KMS-11 (cell line): ENCODE results near the gene POLR3K.

Source experiments
- H2AFZ ChIP-seq: fragments of 200-600 bp; sonication (generic); 2 replicates; pipeline ENCODE4 v1.6.1; 2016; ENCODE audit warnings: antibody characterized with exemption, mixed run types, low read depth
- H3K27ac ChIP-seq: fragments of 200-600 bp; sonication (generic); 2 replicates; pipeline ENCODE4 v1.6.1; 2016; ENCODE audit warnings: mild to moderate bottlenecking, mixed run types
- H3K27me3 ChIP-seq: fragments of 200-600 bp; sonication (generic); 2 replicates; pipeline ENCODE4 v1.6.1; 2017; ENCODE audit warnings: mild to moderate bottlenecking, low read depth, mixed run types, moderate library complexity; ENCODE audit not compliant: insufficient read depth
- H3K36me3 ChIP-seq: fragments of 200-600 bp; sonication (generic); 2 replicates; pipeline ENCODE4 v1.6.1; 2017; ENCODE audit warnings: mild to moderate bottlenecking, mixed run types; ENCODE audit not compliant: insufficient read depth
- H3K4me1 ChIP-seq: fragments of 200-600 bp; sonication (generic); 2 replicates; pipeline ENCODE4 v1.6.1; 2016; ENCODE audit warnings: mild to moderate bottlenecking, low read depth, mixed run types; ENCODE audit not compliant: poor library complexity, severe bottlenecking
- H3K4me2 ChIP-seq: fragments of 200-600 bp; sonication (generic); 2 replicates; pipeline ENCODE4 v1.7.0; 2016; ENCODE audit warnings: mild to moderate bottlenecking, mixed run types
- H3K4me3 ChIP-seq: fragments of 200-600 bp; sonication (generic); IDR thresholded peaks from 2 replicates; pipeline ENCODE4 v1.6.1; 2017; ENCODE audit warnings: low read depth, low read length, mixed read lengths; ENCODE audit not compliant: insufficient read depth
- H3K79me2 ChIP-seq: fragments of 200-600 bp; sonication (generic); 2 replicates; pipeline ENCODE4 v1.6.1; 2016; ENCODE audit warnings: low read depth, mixed run types; ENCODE audit not compliant: insufficient read depth
- H3K9ac ChIP-seq: fragments of 200-600 bp; sonication (generic); 2 replicates; pipeline ENCODE4 v1.6.1; 2016; ENCODE audit warnings: mild to moderate bottlenecking, mixed run types
- H4K20me1 ChIP-seq: fragments of 200-600 bp; sonication (generic); 2 replicates; pipeline ENCODE4 v1.6.1; 2016; ENCODE audit warnings: mild to moderate bottlenecking, mixed run types; ENCODE audit not compliant: insufficient read depth
- CTCF ChIP-seq: fragments of 200-600 bp; sonication (generic); conservative IDR thresholded peaks from 2 replicates; pipeline ENCODE4 v1.6.1; 2017; ENCODE audit warnings: low read depth, mild to moderate bottlenecking, antibody characterized with exemption, low read length, moderate library complexity, mixed read lengths

POLR3K gene

GRCh38 chr16:37511-37910 lies 15.9 kb downstream of the POLR3K start:
- Histone ChIP-seq H3K4me2 (no peak overlapping the region), H3K27ac (no peak overlapping the region), H3K9ac (no peak overlapping the region), H4K20me1 (no peaks in the 10 kb centered on the region), H3K36me3 (no peaks in the 10 kb centered on the region), H3K4me3 (no peak overlapping the region), H3K79me2 (no peaks in the 10 kb centered on the region), H3K4me1 (peaks cover 31% of the 10 kb centered on the region), H2AFZ (no peak overlapping the region), H3K27me3 (no peaks in the 10 kb centered on the region)
- no peak for TF ChIP-seq CTCF

GRCh38 chr16:36336-36984 lies 16.9 kb downstream of the POLR3K start:
- TF ChIP-seq CTCF, result no peak
- Histone ChIP-seq H2AFZ (no peak overlapping the region), H3K9ac (no peak overlapping the region), H3K27ac (no peak overlapping the region), H3K4me1 (peaks cover 31% of the 10 kb centered on the region), H4K20me1 (no peaks in the 10 kb centered on the region), H3K79me2 (no peaks in the 10 kb centered on the region), H3K4me2 (no peak overlapping the region), H3K4me3 (no peak overlapping the region), H3K27me3 (no peaks in the 10 kb centered on the region), H3K36me3 (no peaks in the 10 kb centered on the region)

GRCh38 chr16:35678-36305 lies 17.6 kb downstream of the POLR3K start:
- no peaks in the 10 kb centered on the region for H3K27me3 ChIP-seq
- no peaks in the 10 kb centered on the region for H3K36me3 ChIP-seq
- H4K20me1 ChIP-seq, result no peaks in the 10 kb centered on the region
- H3K4me2 ChIP-seq, result no peak overlapping the region
- no peak overlapping the region for H3K27ac ChIP-seq
- no peak for TF ChIP-seq CTCF
- no peaks in the 10 kb centered on the region for H3K79me2 ChIP-seq
- H3K9ac ChIP-seq, result no peak overlapping the region
- no peak overlapping the region for H3K4me3 ChIP-seq
- H3K4me1 ChIP-seq, result peaks cover 28% of the 10 kb centered on the region
- H2AFZ ChIP-seq, result no peak overlapping the region

GRCh38 chr16:35011-35677 lies 18.3 kb downstream of the POLR3K start:
- H3K4me1 ChIP-seq, result peaks cover 23% of the 10 kb centered on the region
- H3K9ac ChIP-seq, result no peak overlapping the region
- no peak overlapping the region for H3K27ac ChIP-seq
- H3K79me2 ChIP-seq, result no peaks in the 10 kb centered on the region
- H3K27me3 ChIP-seq, result no peaks in the 10 kb centered on the region
- H2AFZ ChIP-seq, result no peak overlapping the region
- H3K4me2 ChIP-seq, result no peak overlapping the region
- no peak for TF ChIP-seq CTCF
- no peaks in the 10 kb centered on the region for H3K36me3 ChIP-seq
- H3K4me3 ChIP-seq, result no peak overlapping the region
- H4K20me1 ChIP-seq, result no peaks in the 10 kb centered on the region
